ENCODE measurements around the gene ZNF692.
"Not testable (repeated sequence)": the region's sequence is repeated elsewhere in the genome, so short reads cannot be mapped to it uniquely, and the experiment has no call there.

ZNF692 gene

GRCh38 chr1:248858891-248859889 lies at the start of gene ZNF692:
Gene ZNF692, minus strand, starts transcription at chr1:248859085. Its CDS starts 776 bp downstream, at chr1:248858309.
- peak; percentile 90 for DNase-seq (ENCODE audit: low read depth)

GRCh38 chr1:248906753-248907661 lies 48.1 kb upstream of the ZNF692 start:
- DNase-seq (ENCODE audit: low read depth): no peak

DNA sequence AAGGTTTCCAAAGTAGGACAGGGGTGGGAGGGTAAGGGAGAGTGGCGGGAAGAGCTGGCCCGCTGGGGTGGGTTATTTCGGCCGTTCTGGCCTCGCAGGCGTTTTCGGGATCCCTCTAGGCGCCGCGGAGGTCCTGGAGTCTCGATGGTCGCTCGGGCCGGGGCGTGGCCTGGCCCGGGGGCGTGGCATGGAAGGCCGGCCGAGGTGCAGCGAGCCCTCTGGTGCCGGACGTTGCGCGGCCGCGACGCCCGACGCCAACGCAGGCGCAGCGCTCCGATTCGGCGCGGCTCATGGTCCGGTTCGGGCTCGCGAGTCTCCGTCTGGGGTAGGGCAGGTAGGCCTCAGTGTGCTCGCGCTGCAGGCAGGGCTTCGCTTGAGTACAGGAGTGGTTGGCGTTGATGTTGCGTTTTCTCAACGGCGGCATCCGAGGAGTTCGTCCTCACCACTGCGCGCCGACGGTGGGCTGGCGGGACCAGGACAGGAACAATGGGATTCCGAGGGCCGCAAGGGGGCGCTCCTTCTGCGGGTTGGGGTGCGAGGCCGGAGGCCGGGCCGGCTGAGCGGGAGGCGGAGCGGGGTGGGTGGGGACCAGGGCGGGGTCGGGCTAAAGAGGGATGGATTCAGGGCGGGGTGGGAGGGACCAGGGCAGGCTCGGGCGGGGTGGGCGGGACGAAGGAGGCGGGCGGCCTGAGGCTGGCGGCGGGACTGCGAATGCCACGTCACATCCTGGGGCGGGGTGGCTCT lies 47.3 kb upstream of the ZNF692 start, which contains the start of gene PGBD2:
PGBD2 (plus strand) TSS at position 227 of the 744 bp plus-strand sequence. CDS start 7,628 bp downstream, outside the sequence.
- peak; percentile 92 for DNase-seq (ENCODE audit: low read depth)

DNA sequence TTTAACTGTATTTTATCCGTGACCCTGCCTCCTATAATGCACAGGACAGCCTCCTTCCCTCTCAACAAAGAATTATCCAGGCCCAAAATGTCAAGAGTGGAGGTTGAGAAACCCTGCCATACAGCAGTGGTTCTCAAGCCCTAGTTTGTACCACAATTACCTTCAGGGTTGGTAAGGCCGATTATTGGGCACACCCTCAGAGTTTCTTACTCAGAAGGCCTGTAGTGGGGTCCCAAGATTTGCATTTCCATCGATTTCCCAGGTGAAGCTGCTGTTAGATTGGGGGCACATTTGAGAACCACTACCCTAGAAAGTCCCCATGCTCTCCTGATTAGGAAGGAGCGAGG lies 46.8 kb upstream of the ZNF692 start:
- DNase-seq (ENCODE audit: low read depth): no peak

DNA sequence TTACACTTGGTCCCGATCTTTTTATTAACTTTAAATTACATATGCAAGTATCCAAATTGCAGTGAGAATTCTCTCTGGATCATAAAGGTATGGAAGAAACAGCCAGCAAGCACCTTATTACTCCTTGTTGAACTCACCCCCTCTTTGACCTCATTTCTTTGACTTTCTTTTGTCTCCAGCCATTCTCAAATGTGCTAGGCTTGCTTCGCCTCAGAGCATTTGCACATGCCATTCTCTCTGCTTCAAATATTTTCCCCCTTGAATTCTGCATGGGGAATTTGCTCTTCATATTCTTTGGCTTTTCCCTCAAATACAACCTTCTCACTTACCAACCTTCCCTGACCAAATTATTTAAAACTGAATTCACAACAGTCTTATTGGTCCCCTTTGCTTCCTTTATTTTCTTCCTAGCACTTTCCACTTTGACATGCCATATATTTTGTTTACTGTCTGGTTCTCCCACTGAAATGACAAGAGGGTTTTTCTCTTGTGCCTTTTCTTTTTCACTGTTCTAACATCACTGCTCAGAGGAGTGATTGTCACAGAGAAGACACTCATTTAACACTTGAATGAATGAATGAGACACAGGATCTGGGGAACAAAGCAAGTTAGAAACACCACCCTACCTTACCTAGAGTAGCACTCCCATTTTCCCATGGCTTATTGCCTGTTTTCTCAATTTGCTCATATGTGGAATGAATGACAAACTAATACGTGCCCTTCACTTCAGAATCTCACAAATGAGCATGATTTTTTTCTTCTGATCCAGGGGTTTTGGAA lies 45.7 kb upstream of the ZNF692 start:
- DNase-seq (ENCODE audit: low read depth): no peak

- DNase-seq (ENCODE audit: low read depth): no peak
Measured at GRCh38 chr1:248901578-248901977, 42.7 kb upstream of the ZNF692 start.

DNA sequence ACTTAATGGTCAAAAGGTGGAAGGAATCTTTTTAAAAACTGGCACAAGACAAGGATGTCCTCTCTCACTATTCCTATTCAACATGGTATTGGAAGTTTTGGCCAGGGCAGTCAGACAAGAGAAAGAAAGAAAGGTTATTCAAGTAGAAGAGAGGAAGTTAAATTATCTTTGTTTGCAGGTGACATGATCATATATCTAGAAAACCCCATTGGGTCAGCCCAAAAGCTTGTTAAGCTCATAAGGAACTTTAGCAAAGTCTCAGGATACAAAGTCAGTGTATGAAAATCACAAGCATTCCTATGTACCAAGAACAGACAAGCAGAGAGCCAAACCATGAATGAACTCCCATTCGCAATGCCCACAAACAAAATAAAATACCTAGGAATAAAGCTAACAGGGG lies 41.8 kb upstream of the ZNF692 start:
- no peak for DNase-seq (ENCODE audit: low read depth)

- DNase-seq (ENCODE audit: low read depth): no peak
Measured at GRCh38 chr1:248897412-248898337, 38.8 kb upstream of the ZNF692 start.

DNA sequence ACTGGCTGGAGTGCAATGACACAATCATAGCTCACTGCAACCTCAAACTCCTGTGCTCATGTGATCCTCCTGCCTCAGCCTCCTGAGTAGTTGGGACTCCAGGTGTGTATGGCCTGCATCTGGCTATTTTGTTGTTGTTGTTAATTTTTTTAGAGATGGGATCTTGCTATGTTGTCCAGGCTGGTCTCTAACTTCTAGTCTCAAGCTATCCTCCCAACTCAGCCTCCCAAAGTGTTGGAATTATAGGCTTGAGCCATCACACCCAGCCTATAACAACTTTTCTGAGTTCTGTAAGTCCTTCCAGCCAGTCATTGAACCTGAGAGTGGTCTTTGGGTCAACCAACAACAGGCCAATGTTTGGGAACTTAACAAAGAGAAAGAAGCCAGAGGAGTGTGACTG lies 36.0 kb upstream of the ZNF692 start:
- no peak for DNase-seq (ENCODE audit: low read depth)

- no peak for DNase-seq (ENCODE audit: low read depth)
Measured at GRCh38 chr1:248892590-248892989, 33.7 kb upstream of the ZNF692 start.

DNA sequence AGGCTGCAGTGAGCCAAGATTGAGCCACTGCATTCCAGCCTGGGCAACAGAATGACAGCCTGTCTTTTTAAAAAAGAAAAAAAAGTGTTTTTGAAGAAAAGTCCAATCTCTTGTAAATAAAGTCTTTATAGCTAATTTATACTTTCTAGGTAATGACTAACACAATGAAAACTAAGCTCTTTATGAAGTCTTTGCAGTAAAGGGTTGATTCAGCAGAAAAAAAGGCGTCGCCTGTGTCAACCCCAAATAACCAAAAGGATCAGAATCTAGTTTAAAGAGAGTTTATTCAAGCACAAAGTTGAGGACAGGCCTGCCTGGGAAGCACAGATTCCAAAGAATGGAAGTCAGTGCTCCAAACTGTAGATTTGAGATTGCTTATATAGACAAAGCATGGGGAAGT lies 32.9 kb upstream of the ZNF692 start:
- DNase-seq (ENCODE audit: low read depth): no peak

GRCh38 chr1:248890549-248891498 lies 31.9 kb upstream of the ZNF692 start:
- no peak for DNase-seq (ENCODE audit: low read depth)

- DNase-seq (ENCODE audit: low read depth): not testable (repeated sequence)
Measured at GRCh38 chr1:248889914-248890243, 31.0 kb upstream of the ZNF692 start.

DNA sequence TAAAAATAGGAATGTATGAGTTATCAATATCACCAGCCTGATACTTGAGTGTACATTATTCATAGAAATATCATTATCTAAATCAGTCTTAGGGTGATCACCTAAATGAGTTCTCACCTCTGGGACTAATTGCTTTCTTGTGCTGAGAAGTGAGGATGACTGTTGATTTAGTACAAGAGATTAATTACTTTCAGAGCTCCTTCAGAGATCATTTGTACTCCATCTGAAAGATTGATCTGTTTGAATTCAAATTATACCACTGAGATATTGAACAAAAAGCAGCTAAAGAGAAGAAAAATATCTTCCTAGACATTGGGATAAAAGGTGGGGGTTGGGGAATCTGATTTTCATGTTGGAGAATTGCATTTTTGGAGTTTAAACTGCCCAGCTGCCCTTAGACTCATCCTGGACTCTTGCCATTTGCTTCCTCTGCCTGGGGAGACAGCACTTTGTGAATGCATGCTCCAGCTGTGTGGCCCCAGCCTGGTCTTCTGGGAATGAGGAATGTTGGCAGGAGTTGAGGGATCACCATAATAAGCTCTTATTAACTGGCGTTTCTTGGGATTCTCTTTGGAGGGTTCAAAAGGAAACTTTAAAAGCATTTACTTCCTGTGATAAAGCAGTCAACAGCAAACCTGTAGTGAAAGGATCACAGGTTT lies 27.5 kb upstream of the ZNF692 start:
- no peak for DNase-seq (ENCODE audit: low read depth)

- DNase-seq (ENCODE audit: low read depth): no peak
Measured at GRCh38 chr1:248885646-248886045, 26.8 kb upstream of the ZNF692 start.

- no peak for DNase-seq (ENCODE audit: low read depth)
Measured at GRCh38 chr1:248884632-248885295, 25.9 kb upstream of the ZNF692 start.

DNA sequence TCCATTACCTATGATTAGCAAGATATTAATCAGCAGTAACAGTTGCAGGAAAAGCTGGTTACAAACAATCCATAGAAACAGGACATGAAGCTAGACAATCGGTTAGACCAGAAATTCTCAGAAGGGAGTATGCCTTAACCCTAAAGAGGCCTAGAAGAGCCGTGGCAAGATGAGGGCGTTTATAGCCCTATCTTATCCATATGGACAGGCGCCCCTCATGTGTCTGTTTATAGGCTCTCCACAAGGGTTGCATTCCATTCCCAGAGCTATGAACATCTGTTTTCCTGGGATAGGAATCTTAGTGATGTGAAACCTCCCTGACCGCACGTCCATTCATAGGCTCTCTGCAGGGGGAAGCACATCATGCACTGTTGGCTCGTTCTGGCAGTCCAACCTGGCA lies 23.5 kb upstream of the ZNF692 start:
- DNase-seq (ENCODE audit: low read depth): not testable (repeated sequence)

DNA sequence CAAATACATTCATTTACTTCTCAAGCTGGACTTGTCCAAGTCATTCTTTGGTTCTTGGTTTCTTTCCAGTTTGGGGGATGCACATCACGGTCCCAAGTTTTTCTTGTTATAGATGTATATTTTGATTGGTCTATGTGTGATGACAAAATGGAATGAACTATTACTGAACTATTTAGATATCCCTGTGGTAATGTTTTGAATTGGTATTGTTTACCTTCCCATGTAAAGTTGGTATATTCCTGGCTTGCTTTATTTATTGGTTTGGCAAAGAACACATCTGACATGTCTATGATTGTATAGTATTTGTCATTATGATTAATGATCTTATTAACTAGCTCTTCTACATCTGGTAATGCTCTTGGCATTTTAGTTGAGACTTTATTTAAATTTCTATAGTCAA lies 22.4 kb upstream of the ZNF692 start:
- DNase-seq (ENCODE audit: low read depth): no peak

All from stimulated activated CD8-positive, alpha-beta memory T cell treated with anti-CD3 and anti-CD28 coated beads, Interleukin-15, amount 100 ng/mL, for 1 hour (primary cell).